Inferior parietal cortex (tissue), 1 donor: ENCODE data around the gene PCDHB5.
"Not testable (repeated sequence)": the region's sequence is repeated elsewhere in the genome, so short reads cannot be mapped to it uniquely, and the experiment has no call there.

Experiments
- DNase-seq: peaks from one replicate; pipeline ENCODE4 v3.0.0-alpha.2; 2016; ENCODE audit errors: extremely low spot score

PCDHB5 gene

GRCh38 chr5:141135030-141135717 is at the start of gene PCDHB5:
Gene PCDHB5, plus strand, starts transcription at chr5:141135206. Its CDS starts 229 bp downstream, at chr5:141135435.
- DNase-seq = peak; percentile 44

- peak; percentile 43 for DNase-seq
These were observed 40.3 kb upstream of the PCDHB5 start, which contains the start of gene PCDHB2 for GRCh38 chr5:141094481-141095262. Gene PCDHB2, plus strand, starts transcription at chr5:141094615. Its CDS starts 176 bp downstream, at chr5:141094791.

GRCh38 chr5:141095263-141095641 is 39.8 kb upstream of the PCDHB5 start:
- no peak for DNase-seq

- DNase-seq = not testable (repeated sequence)
These were observed 38.8 kb upstream of the PCDHB5 start for GRCh38 chr5:141096181-141096580.

- DNase-seq = not testable (repeated sequence)
These were observed 38.4 kb upstream of the PCDHB5 start for GRCh38 chr5:141096586-141096985.

- DNase-seq = peak; percentile 59
These were observed 34.7 kb upstream of the PCDHB5 start, which contains the start of gene PCDHB3 for GRCh38 chr5:141100243-141100805. Gene PCDHB3, plus strand, starts transcription at chr5:141100473. Its CDS starts 177 bp downstream, at chr5:141100650.

- DNase-seq = no peak
These were observed 33.9 kb upstream of the PCDHB5 start for GRCh38 chr5:141101059-141101458.

GRCh38 chr5:141102070-141102469 is 32.9 kb upstream of the PCDHB5 start:
- DNase-seq = not testable (repeated sequence)

GRCh38 chr5:141102471-141102870 is 32.5 kb upstream of the PCDHB5 start:
- not testable (repeated sequence) for DNase-seq

- DNase-seq = no peak
These were observed 29.7 kb upstream of the PCDHB5 start for GRCh38 chr5:141105350-141105749.

GRCh38 chr5:141119250-141119649 is 15.8 kb upstream of the PCDHB5 start:
- DNase-seq = no peak

GRCh38 chr5:141121563-141121962 is 13.4 kb upstream of the PCDHB5 start, which contains the start of gene PCDHB4:
Gene PCDHB4, plus strand, starts transcription at chr5:141121818. Its CDS starts 181 bp downstream, at chr5:141121999.
- peak; percentile 60 for DNase-seq

GRCh38 chr5:141121985-141122384 is 13.0 kb upstream of the PCDHB5 start:
- no peak for DNase-seq

GRCh38 chr5:141123396-141124135 is 11.4 kb upstream of the PCDHB5 start:
- not testable (repeated sequence) for DNase-seq

GRCh38 chr5:141127305-141127704 is 7.7 kb upstream of the PCDHB5 start:
- no peak for DNase-seq

- DNase-seq = no peak
These were observed 786 bp downstream of the PCDHB5 start for GRCh38 chr5:141135718-141136266.

GRCh38 chr5:141137346-141137745 is 2.3 kb downstream of the PCDHB5 start:
- DNase-seq = not testable (repeated sequence)

GRCh38 chr5:141149812-141150211 is 14.8 kb downstream of the PCDHB5 start, which contains the start of gene PCDHB6:
Gene PCDHB6, plus strand, starts transcription at chr5:141150057. Its CDS starts 201 bp downstream, at chr5:141150258.
- DNase-seq = peak; percentile 18

- no peak for DNase-seq
These were observed 15.4 kb downstream of the PCDHB5 start for GRCh38 chr5:141150224-141150992.

- no peak for DNase-seq
These were observed 16.0 kb downstream of the PCDHB5 start for GRCh38 chr5:141150993-141151325.
